GM12801 (cell line): Measurements from ENCODE around the gene TMEM87B.

Experiments
- CTCF ChIP-seq: IDR thresholded peaks from one replicate; pipeline ENCODE4 v1.5.1; 2011; ENCODE audit warnings: control low read depth; ENCODE audit not compliant: insufficient read length; ENCODE audit errors: extremely low read depth

Gene TMEM87B

DNA sequence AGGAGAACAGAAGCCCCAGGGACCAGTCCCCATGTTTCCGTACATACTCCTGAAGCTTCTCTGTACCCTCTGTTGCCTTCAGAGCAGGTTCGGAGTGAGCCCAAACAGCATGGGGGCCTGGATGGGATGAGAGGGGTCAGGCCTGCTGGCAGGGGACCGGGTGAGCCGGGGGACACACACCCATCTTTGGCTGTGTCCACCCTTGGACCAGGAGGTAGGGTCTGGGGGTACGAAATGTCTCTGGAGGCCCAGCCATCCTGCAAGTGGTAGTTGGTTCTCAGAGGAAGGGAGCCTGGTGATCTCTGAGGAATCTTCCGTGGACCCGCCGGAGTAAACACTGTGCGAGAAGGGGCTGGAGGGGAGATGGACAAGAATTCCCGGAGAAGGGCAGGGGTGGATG lies 98.4 kb downstream of the TMEM87B start:
- TF ChIP-seq CTCF: no peak

- no peak for TF ChIP-seq CTCF
Observed at GRCh38 chr2:112154246-112155117, 99.4 kb downstream of the TMEM87B start.

DNA sequence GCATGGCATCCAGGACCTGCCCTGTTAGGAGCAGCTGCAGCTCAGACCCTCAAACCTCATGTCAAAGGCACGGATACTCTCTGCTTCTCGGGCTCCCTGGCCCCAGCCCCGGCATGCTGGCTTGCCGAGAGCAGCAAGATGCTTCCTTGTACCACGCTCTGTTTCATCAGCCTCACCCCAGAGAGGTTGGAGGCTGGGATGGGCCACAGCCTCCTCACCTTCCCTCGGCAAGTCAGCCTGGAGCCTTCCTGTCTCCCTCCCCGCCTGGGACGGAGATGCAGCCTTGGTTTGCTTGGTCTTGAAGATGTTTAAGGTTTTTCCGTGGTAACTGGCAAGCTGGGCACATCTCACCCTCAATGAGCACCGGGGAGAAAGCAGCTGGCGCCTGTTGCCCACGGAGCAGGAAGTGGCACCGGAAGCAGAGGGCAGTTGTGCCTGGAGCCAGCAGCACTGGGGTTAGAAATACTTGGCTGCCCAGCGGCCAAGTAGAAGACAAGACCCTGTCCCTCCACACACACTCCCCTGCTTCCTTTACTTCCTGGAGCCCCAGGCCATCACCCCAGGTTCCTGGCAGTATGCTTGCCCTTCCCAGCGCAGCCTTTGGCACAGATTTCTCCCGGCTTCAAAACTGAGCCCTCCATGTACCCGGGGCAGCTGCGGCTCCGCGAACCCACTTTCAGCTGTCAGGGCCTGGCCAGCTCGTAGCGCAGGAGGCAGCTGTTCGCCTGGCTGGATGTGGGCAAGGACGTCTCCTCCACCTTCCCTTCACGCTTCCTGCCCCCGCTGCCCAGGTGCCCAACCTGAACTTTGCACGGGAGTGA lies 100.5 kb downstream of the TMEM87B start:
- TF ChIP-seq CTCF: no peak

DNA sequence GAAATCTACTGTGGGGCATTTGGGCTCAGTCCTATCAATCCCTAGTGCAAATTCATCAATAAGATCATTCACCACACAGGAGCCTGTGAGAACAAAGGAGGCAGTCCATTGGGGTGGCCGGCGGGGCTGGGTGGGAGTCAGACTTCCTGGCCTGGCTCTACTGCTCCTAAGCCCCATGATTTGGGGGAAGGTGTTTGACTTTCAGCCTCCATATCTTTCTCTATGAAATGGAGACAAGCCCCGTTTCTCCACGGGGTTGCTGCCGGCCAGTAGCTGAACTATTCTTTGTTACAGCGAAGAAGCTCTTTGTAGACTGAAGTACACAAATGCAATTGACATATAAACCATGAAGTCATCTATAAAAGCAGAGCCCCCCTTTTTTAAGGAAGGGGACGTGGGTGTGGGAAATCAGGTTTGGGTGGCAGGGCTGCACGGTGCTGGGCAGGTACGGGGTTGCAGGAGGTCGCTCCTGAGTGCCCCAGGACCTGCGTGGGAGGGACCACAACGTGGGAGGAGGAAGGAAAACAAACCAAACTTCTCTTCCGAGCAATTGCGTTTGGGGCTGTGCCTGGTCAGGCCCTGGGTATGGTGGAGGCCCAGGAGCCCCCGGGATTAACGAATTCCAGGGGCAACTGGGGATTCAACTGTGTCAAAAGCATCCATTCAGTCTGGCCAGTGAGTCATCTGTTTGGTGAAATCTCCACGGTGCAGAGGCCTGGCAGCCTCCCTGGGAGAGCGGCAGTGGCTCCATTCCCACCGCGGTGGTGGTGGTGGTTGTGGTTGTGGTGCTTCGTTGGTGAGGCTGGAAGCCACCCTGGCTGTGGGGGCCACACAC lies 101.3 kb downstream of the TMEM87B start:
- TF ChIP-seq CTCF: no peak

DNA sequence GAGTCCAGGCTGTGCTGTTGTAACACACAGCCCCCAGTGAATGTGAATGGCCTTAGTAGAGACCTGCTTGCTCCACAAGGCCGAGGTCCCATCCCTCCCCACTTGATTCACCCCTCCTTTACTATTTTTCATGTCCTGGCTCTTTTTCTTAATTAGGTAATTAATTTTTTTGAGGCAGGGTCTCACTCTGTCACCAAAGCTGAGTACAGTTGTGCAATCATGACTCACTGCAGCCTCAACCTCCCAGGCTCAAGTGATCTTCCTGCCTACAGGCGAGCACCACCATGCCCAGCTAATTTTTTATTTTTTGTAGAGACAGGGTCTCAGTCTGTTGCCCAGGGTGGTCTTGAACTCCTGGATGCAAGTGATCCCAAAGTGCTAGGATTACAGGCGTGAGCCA lies 102.4 kb downstream of the TMEM87B start:
- TF ChIP-seq CTCF: no peak

DNA sequence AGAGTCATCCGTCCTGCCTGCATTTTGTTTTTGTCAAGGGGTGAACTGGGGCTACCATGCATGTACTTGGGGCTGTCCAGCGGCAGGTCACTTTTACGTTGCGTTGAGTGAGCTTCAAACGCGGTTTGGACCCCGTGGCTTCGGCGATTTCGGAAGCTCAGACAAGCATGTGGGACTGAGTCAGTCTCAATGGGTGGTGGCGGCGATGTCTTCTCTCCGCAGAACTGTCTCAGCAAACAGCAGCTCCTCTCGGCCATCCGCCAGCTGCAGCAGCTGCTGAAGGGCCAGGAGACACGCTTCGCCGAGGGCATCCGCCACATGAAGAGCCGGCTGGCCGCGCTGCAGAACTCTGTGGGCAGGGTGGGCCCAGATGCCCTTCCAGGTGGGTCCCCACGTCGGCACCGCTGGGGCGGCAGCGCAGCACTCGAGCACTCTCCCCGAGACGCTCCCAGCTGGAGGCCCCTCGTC lies 104.4 kb downstream of the TMEM87B start:
- no peak for TF ChIP-seq CTCF
